ENCODE results near the gene BCL2L15.
A peak's percentile ranks its signal among the peaks of the same experiment; 100 is the strongest.

BCL2L15 gene

GRCh38 chr1:113835686-113836290 is 51.6 kb downstream of the BCL2L15 start:
- peak in 1 of 58 donors; percentile 12 for DNase-seq

- DNase-seq, result no peak
Measured at GRCh38 chr1:113834716-113835115, 52.7 kb downstream of the BCL2L15 start.

All from anterior cingulate cortex (tissue), 58 donors.